Progenitor cell of endocrine pancreas (in vitro differentiated cells): ENCODE measurements around the gene ABCA4. TPM values are rescaled to one million over a fixed set of nuclear protein-coding genes. Genes with fewer than 3 reads are reported as not detected.
"Not testable (repeated sequence)": the region's sequence is repeated elsewhere in the genome, so short reads cannot be mapped to it uniquely, and the experiment has no call there.

Experiments
- DNase-seq: peaks from one replicate; pipeline ENCODE4 v3.0.0; 2021; ENCODE audit warnings: low spot score; ENCODE audit not compliant: unreplicated experiment
- H3K27ac Mint-ChIP-seq: 2 replicates; pipeline ENCODE4 v1.8.0; 2021; ENCODE audit warnings: mild to moderate bottlenecking, moderate library complexity, mixed read lengths
- H3K27me3 Mint-ChIP-seq: 2 replicates; pipeline ENCODE4 v1.8.0; 2021; ENCODE audit warnings: mixed read lengths
- H3K36me3 Mint-ChIP-seq: 2 replicates; pipeline ENCODE4 v1.8.0; 2022; ENCODE audit warnings: mixed read lengths; ENCODE audit not compliant: insufficient read depth
- H3K4me1 Mint-ChIP-seq: 2 replicates; pipeline ENCODE4 v1.8.0; 2021; ENCODE audit warnings: low read depth, mixed read lengths
- H3K4me3 Mint-ChIP-seq: 2 replicates; pipeline ENCODE4 v1.8.0; 2021; ENCODE audit warnings: low read depth, mild to moderate bottlenecking, moderate library complexity, mixed read lengths
- H3K9me3 Mint-ChIP-seq: 2 replicates; pipeline ENCODE4 v1.8.0; 2021; ENCODE audit warnings: low read depth, mixed read lengths
- total RNA-seq: library from RNA; stranded (reverse); gene quantifications from 2 replicates; pipeline ENCODE4 v1.2.1, GENCODE V29; 2021
- TF ChIP-seq, protein P1 (sequence below): fragments of 200-600 bp; sonication (generic); IDR thresholded peaks from one replicate; pipeline ENCODE4 v1.5.0; 2021; ENCODE audit warnings: antibody characterized with exemption, mild to moderate bottlenecking; ENCODE audit not compliant: unreplicated experiment

Gene ABCA4
- total RNA-seq, 1 donor from 2014 or later: 0.86 TPM

DNA sequence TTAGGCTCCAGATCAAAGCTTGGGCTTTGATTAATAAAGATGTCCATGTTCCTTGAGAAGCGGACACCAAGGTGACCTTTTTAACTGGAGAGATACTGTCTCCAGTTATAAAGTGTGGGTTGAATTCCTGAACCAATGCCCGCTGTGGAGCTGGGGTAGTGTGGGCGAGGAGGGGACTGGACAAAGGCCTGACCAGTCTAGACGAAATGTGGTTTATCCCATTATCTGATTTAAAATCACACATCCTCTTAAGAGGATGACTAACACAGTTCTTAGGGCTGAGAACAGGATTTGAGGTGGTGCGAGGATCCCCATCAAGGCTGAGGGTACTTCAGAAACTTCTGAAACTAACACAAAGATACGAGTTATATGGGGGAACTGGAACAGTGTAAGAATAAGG is 127.2 kb downstream of the ABCA4 start:
- peaks cover 36% of the 10 kb centered on the region for H3K27me3 Mint-ChIP-seq
- H3K4me3 Mint-ChIP-seq: no peak overlapping the region
- H3K4me1 Mint-ChIP-seq: peaks cover 5% of the 10 kb centered on the region
- no peak overlapping the region for H3K27ac Mint-ChIP-seq
- no peaks in the 10 kb centered on the region for H3K9me3 Mint-ChIP-seq
- no peak for DNase-seq
- TF ChIP-seq, protein P1, sequence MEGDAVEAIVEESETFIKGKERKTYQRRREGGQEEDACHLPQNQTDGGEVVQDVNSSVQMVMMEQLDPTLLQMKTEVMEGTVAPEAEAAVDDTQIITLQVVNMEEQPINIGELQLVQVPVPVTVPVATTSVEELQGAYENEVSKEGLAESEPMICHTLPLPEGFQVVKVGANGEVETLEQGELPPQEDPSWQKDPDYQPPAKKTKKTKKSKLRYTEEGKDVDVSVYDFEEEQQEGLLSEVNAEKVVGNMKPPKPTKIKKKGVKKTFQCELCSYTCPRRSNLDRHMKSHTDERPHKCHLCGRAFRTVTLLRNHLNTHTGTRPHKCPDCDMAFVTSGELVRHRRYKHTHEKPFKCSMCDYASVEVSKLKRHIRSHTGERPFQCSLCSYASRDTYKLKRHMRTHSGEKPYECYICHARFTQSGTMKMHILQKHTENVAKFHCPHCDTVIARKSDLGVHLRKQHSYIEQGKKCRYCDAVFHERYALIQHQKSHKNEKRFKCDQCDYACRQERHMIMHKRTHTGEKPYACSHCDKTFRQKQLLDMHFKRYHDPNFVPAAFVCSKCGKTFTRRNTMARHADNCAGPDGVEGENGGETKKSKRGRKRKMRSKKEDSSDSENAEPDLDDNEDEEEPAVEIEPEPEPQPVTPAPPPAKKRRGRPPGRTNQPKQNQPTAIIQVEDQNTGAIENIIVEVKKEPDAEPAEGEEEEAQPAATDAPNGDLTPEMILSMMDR: no peak
- no peaks in the 10 kb centered on the region for H3K36me3 Mint-ChIP-seq

DNA sequence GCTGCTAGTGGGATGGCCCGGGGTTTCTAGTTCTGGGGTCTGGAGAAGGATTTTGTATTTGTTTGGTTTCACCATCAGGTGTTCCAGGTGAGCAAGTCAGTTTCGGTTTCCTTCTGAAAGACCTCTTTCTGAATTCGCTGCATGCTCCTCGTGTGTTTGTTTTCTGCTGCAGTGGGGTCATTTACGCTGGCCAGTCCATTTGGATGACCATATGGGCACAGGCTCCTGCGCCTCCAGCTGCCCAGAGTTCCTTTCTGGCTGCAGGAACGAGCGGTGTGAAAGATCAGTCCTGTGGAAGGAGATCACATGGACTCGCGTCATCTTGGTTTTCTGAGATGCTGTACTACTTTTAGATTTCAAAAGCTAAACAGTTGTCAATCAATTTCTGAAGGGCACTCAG is 128.0 kb downstream of the ABCA4 start:
- no peaks in the 10 kb centered on the region for H3K36me3 Mint-ChIP-seq
- H3K27ac Mint-ChIP-seq: peak overlapping the region; percentile 6
- TF ChIP-seq, protein P1: no peak
- no peak for DNase-seq
- no peaks in the 10 kb centered on the region for H3K9me3 Mint-ChIP-seq
- no peak overlapping the region for H3K4me3 Mint-ChIP-seq
- H3K4me1 Mint-ChIP-seq: peaks cover 5% of the 10 kb centered on the region
- H3K27me3 Mint-ChIP-seq: peaks cover 36% of the 10 kb centered on the region

DNA sequence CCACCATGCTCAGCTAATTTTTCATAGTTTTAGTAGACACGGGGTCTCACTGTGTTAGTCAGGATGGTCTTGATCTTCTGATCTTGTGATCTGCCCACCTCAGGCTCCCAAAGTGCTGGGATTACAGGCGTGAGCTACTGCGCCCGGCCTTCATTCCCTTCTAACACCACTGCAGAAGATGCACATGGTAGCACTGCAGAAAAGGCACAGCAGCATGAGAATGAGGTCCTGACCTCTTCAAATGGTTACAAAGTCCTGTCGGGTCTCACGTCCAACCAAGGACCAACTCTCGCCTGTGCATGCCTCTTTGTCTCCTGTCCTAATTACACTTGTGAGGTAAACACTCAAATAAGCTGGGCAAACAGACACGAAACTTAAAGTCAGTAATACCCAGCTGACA is 128.8 kb downstream of the ABCA4 start:
- peaks cover 40% of the 10 kb centered on the region for H3K27me3 Mint-ChIP-seq
- H3K4me1 Mint-ChIP-seq: peaks cover 5% of the 10 kb centered on the region
- no peak overlapping the region for H3K27ac Mint-ChIP-seq
- no peak overlapping the region for H3K4me3 Mint-ChIP-seq
- no peak for DNase-seq
- H3K9me3 Mint-ChIP-seq: no peaks in the 10 kb centered on the region
- no peaks in the 10 kb centered on the region for H3K36me3 Mint-ChIP-seq
- TF ChIP-seq, protein P1: no peak

DNA sequence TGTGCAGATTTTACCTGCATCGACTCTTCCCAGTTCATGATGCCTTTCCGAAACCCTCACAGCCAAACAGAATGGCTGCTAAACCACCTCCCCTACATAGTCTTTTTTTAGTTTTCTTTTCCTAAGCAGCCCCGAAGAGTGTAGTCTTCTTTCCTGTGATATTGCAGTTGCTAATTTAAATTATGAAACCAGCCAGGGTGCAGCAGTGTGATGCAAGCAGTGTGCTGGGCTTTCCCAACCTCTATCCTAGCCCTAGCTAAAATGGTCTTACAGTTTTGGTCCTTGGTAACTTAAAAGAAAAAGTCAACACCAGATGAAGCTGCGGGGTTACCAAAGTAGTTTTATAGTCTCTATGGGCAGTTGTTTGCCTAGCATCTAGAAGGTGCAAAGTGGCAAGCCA is 129.7 kb downstream of the ABCA4 start:
- no peak overlapping the region for H3K4me3 Mint-ChIP-seq
- H3K36me3 Mint-ChIP-seq: no peaks in the 10 kb centered on the region

DNA sequence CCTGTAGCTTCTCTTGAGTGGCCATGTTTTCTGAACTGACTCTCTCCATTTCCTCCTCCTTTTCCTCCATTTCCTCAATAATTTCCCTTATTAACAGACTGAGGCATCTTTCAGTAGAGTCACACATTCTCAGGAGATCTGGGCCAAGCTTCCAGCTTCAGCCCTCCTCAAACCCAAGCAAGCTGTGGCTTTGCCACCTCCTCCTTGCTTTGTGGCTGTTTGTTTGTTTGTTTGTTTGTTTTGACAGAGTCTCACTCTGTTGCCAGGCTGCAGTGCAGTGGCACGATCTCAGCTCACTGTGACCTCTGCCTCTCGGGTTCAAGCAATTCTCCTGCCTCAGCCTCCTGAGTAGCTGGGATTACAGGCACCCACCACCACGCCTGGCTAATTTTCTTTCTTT is 130.5 kb downstream of the ABCA4 start:
- not testable (repeated sequence) for H3K27ac Mint-ChIP-seq, DNase-seq, H3K4me1 Mint-ChIP-seq, H3K36me3 Mint-ChIP-seq, H3K9me3 Mint-ChIP-seq, H3K4me3 Mint-ChIP-seq
- H3K27me3 Mint-ChIP-seq: peaks cover 36% of the 10 kb centered on the region

More for the DNA sequence above, 129.7 kb downstream of the ABCA4 start:
- H3K4me1 Mint-ChIP-seq: peaks cover 5% of the 10 kb centered on the region
- no peak overlapping the region for H3K27ac Mint-ChIP-seq
- TF ChIP-seq, protein P1: no peak
- peaks cover 40% of the 10 kb centered on the region for H3K27me3 Mint-ChIP-seq
- no peak for DNase-seq
- H3K9me3 Mint-ChIP-seq: no peaks in the 10 kb centered on the region

DNA sequence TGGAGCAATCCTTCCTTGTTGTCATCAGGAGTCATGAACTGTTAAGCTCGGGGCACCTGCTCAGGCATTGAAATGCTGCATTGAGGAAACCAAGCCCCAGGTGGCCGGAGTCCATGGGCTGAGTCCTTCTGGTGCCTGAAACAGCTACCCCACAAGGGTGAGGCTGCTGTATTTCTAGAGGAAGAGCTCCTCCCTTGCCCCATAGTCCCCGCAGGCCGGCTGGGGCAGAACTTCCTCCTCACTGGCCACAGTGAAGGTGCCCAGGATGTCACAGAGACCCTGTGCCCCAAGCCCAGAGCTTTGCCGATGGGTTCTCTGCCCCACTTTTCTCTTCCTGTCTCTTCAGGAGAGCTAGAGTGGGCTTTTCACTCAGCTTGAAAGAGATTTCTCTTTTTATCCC is 130.9 kb downstream of the ABCA4 start:
- H3K27me3 Mint-ChIP-seq: peaks cover 31% of the 10 kb centered on the region
- H3K4me1 Mint-ChIP-seq: peaks cover 5% of the 10 kb centered on the region
- H3K9me3 Mint-ChIP-seq: no peaks in the 10 kb centered on the region
- TF ChIP-seq, protein P1: no peak
- H3K27ac Mint-ChIP-seq: no peak overlapping the region
- no peak for DNase-seq
- H3K4me3 Mint-ChIP-seq: no peak overlapping the region
- no peaks in the 10 kb centered on the region for H3K36me3 Mint-ChIP-seq
